ACC112 (cell line): ENCODE measurements around the gene OR6C68.
"Not testable (repeated sequence)": the region's sequence is repeated elsewhere in the genome, so short reads cannot be mapped to it uniquely, and the experiment has no call there.

Experiments
- H2AFZ ChIP-seq: fragments of 200-600 bp; sonication (generic); one replicate; pipeline ENCODE4 v1.6.0; 2017; ENCODE audit warnings: antibody characterized with exemption, low read length; ENCODE audit not compliant: unreplicated experiment
- H3K27ac ChIP-seq: fragments of 200-600 bp; sonication (generic); 2 replicates; pipeline ENCODE4 v1.5.1; 2014; ENCODE audit warnings: low read depth, mild to moderate bottlenecking, antibody characterized with exemption, low read length, moderate library complexity
- H3K27me3 ChIP-seq: fragments of 200-600 bp; sonication (generic); 2 replicates; pipeline ENCODE4 v1.6.1; 2014; ENCODE audit warnings: mild to moderate bottlenecking, antibody characterized with exemption, low read length, moderate library complexity, mixed read lengths; ENCODE audit not compliant: insufficient read depth
- H3K36me3 ChIP-seq: fragments of 200-600 bp; sonication (generic); 2 replicates; pipeline ENCODE4 v1.6.1; 2016; ENCODE audit warnings: mild to moderate bottlenecking, antibody characterized with exemption, low read length, moderate library complexity, mixed read lengths; ENCODE audit not compliant: insufficient read depth
- H3K4me1 ChIP-seq: fragments of 200-600 bp; sonication (generic); one replicate; pipeline ENCODE4 v1.6.1; 2016; ENCODE audit warnings: low read length, mixed read lengths; ENCODE audit not compliant: insufficient read depth, unreplicated experiment, control insufficient read depth
- H3K4me3 ChIP-seq: fragments of 200-600 bp; sonication (generic); 2 replicates; pipeline ENCODE4 v1.5.1; 2014; ENCODE audit warnings: mild to moderate bottlenecking, low read depth, low read length
- H3K79me2 ChIP-seq: fragments of 200-600 bp; sonication (generic); one replicate; pipeline ENCODE4 v1.6.0; 2016; ENCODE audit warnings: low read length; ENCODE audit not compliant: control insufficient read depth, unreplicated experiment, insufficient read depth

The OR6C68 gene

GRCh38 chr12:55492078-55492477 is at the start of gene OR6C68:
OR6C68 (plus strand) TSS chr12:55492378; CDS start chr12:55492378, 0 bp downstream.
- Histone ChIP-seq H3K4me1 (no peaks in the 10 kb centered on the region), H3K27me3 (peaks cover 7% of the 10 kb centered on the region; the same call in 1 of the 2 replicates), H3K79me2 (no peaks in the 10 kb centered on the region), H3K4me3 (no peak within 1 kb of the TSS), H2AFZ (no peak within 1 kb of the TSS), H3K36me3 (no peaks in the 10 kb centered on the region), H3K27ac (no peak within 1 kb of the TSS)

- H3K27me3 ChIP-seq, result peaks cover 8% of the 10 kb centered on the region
- H3K36me3 ChIP-seq, result no peaks in the 10 kb centered on the region
- no peaks in the 10 kb centered on the region for H3K4me1 ChIP-seq
- no peak within 1 kb of the TSS for H2AFZ ChIP-seq
- no peaks in the 10 kb centered on the region for H3K79me2 ChIP-seq
- H3K4me3 ChIP-seq, result no peak within 1 kb of the TSS
- no peak within 1 kb of the TSS for H3K27ac ChIP-seq
Measured at GRCh38 chr12:55443776-55444175, 48.4 kb upstream of the OR6C68 start, which contains the start of gene OR6C2. OR6C2 (plus strand) TSS chr12:55444076; CDS start chr12:55452214, 8,138 bp downstream.

GRCh38 chr12:55445357-55445756 is 46.8 kb upstream of the OR6C68 start:
- H3K79me2 ChIP-seq, result no peaks in the 10 kb centered on the region
- H3K36me3 ChIP-seq, result no peaks in the 10 kb centered on the region
- H3K4me1 ChIP-seq, result no peaks in the 10 kb centered on the region
- H2AFZ ChIP-seq, result no peak overlapping the region
- no peak overlapping the region for H3K4me3 ChIP-seq
- peaks cover 10% of the 10 kb centered on the region for H3K27me3 ChIP-seq
- H3K27ac ChIP-seq, result no peak overlapping the region

DNA sequence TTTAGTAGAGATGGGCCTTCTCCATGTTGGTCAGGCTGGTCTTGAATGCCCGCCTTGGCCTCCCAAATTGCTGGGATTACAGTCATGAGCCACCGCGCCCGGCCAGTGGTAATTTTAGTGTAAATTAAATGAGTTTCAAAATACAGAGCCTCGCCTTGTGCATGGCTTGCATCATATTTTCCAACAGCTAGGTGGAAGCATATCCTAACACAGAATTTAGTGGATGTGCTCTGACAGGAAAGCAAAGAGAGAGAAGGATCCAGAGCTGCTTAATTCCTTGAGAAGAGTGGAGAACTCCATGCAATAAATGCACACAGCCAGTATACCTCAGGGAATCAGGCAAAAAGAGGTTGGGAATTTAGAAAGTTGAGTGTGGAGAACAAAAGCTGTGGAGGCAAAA is 45.9 kb upstream of the OR6C68 start:
- Histone ChIP-seq H3K4me1 (no peaks in the 10 kb centered on the region), H3K4me3 (no peak overlapping the region), H3K27ac (no peak overlapping the region), H2AFZ (no peak overlapping the region), H3K36me3 (no peaks in the 10 kb centered on the region), H3K79me2 (no peaks in the 10 kb centered on the region), H3K27me3 (peaks cover 12% of the 10 kb centered on the region)

DNA sequence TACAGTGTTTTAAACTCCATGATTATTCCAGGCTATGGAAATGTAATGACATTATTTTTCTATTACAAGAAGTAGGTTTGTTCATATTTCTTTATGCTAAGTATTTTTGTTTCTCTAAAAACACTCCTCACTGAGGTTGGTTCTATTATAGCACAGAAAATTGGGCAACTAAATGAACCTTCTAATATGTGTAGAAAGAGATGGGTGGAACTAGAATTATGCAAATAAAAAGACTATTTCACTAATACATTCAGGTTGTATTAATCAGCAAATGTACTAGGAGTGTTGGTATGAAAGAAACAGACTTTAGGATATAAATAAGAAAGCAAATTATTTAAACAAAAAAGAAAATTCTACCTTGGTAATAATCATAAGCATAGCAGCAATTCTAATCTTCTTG is 43.4 kb upstream of the OR6C68 start:
- Histone ChIP-seq H3K4me1 (no peaks in the 10 kb centered on the region), H3K27me3 (peaks cover 17% of the 10 kb centered on the region), H3K79me2 (no peaks in the 10 kb centered on the region), H3K36me3 (no peaks in the 10 kb centered on the region), H3K27ac (no peak overlapping the region), H3K4me3 (no peak overlapping the region), H2AFZ (no peak overlapping the region)

- H3K27me3 ChIP-seq, result peaks cover 16% of the 10 kb centered on the region; the same call in 1 of the 2 replicates
- not testable (repeated sequence) for H3K27ac ChIP-seq, H3K4me3 ChIP-seq, H3K79me2 ChIP-seq, H2AFZ ChIP-seq, H3K36me3 ChIP-seq, H3K4me1 ChIP-seq
Measured at GRCh38 chr12:55464926-55465325, 27.3 kb upstream of the OR6C68 start.

DNA sequence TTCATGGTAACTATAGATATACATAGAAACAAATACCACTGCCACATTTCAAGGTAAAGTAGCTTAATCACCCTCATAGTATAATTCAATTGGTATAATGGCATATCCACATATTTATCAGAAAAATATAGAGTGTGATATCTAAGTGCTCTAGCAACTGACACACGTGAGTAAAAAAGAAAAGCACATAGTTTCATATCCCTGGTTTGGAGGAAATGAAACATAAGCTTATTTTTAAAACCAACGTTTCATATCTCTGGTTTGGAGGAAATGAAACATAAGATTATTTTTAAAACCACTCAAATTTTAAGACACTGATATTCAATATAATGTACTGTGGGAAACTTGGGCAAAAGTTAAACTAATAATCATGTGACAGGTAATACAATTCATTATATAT is 24.3 kb upstream of the OR6C68 start:
- no peak overlapping the region for H2AFZ ChIP-seq

DNA sequence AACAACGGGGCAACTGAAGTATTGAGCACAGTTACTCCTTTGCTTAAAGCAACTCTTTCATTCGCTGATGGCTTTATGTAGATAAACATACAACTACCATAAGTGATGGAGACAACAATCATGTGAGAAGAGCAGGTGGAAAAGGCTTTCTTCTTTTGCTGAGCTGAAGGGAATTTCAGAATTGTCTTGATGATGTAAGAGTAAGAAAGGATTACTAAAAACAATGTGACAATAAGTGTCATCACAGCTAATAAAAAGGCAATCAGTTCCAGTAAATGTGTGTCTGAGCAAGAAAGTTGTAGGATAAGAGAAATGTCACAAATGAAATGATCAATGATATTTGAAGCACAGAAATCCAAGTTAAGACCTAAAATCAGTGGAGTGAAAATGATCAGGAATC is 22.9 kb upstream of the OR6C68 start:
- peaks cover 18% of the 10 kb centered on the region; the same call in 1 of the 2 replicates for H3K27me3 ChIP-seq
- H3K4me3 ChIP-seq, result no peak overlapping the region
- no peaks in the 10 kb centered on the region for H3K36me3 ChIP-seq
- H3K4me1 ChIP-seq, result no peaks in the 10 kb centered on the region
- H2AFZ ChIP-seq, result no peak overlapping the region
- no peak overlapping the region for H3K27ac ChIP-seq
- no peaks in the 10 kb centered on the region for H3K79me2 ChIP-seq

More for the DNA sequence above, 24.3 kb upstream of the OR6C68 start:
- H3K79me2 ChIP-seq, result no peaks in the 10 kb centered on the region
- peaks cover 18% of the 10 kb centered on the region; the same call in 1 of the 2 replicates for H3K27me3 ChIP-seq
- H3K4me3 ChIP-seq, result no peak overlapping the region
- no peaks in the 10 kb centered on the region for H3K4me1 ChIP-seq
- H3K27ac ChIP-seq, result no peak overlapping the region
- H3K36me3 ChIP-seq, result no peaks in the 10 kb centered on the region

DNA sequence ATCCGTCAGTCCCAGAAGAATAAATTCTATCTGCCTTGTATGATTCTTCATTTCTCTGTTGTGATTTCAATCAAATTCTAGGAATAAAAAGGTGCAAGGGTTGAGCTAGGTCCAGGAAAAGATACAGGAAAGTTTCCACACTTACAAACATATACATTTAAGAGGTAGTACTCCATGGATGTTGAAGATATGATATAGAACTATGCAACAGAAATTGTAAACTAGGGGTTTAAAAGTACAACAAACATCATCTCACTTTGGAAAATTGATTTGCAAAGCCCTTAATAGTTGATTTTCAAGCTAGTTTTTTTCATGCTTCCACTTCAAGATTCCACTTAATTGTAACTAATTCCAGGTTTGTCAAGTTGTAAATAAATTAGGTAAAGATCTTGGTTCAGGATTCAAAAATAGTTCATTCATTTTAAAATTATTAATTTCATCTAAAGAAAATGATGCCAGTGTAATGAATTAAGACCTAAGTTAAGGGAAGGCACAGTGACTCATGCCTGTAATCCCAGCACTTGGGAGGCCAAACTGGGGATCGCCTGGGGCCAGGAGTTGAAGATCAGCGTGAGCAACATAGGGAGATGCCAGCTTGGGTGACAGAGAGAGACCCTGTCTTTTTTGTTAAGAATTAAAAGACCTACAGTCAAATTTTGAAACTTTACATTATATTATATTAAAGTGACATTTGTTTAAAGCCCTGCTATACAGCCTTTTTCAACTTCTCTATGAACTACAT is 21.9 kb upstream of the OR6C68 start, which contains the start of gene OR6C70:
TSS of gene OR6C70 (minus strand) at position 51 of the 742 bp plus-strand sequence. CDS start at position 51, 0 bp downstream.
- Histone ChIP-seq H3K79me2 (no peaks in the 10 kb centered on the region), H3K4me3 (no peak within 1 kb of the TSS), H3K4me1 (no peaks in the 10 kb centered on the region), H3K36me3 (no peaks in the 10 kb centered on the region), H3K27me3 (peaks cover 18% of the 10 kb centered on the region; the same call in 1 of the 2 replicates), H3K27ac (no peak within 1 kb of the TSS), H2AFZ (no peak within 1 kb of the TSS)

DNA sequence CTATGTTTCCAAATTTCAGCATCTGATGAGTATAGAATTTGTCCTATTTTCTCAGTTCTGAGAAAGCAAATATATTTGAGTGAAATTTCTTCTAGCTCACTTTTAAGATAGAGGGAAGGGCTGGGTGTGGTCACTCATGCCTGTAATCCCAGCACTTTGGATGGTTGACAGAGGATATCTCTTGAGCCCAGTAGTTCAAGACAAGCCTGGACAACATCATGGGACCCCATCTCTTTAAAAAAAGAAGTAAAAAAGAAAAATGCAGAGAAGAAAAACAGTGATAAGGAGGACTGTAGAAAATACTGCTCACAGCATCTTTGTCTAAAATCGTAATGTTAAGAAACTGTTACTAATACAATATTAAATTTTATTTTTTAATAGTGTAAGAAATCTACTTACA is 19.9 kb upstream of the OR6C68 start:
- Histone ChIP-seq H3K79me2 (no peaks in the 10 kb centered on the region), H3K27me3 (peaks cover 15% of the 10 kb centered on the region; the same call in 1 of the 2 replicates), H2AFZ (no peak overlapping the region), H3K4me1 (no peaks in the 10 kb centered on the region), H3K4me3 (no peak overlapping the region), H3K27ac (no peak overlapping the region), H3K36me3 (no peaks in the 10 kb centered on the region)

DNA sequence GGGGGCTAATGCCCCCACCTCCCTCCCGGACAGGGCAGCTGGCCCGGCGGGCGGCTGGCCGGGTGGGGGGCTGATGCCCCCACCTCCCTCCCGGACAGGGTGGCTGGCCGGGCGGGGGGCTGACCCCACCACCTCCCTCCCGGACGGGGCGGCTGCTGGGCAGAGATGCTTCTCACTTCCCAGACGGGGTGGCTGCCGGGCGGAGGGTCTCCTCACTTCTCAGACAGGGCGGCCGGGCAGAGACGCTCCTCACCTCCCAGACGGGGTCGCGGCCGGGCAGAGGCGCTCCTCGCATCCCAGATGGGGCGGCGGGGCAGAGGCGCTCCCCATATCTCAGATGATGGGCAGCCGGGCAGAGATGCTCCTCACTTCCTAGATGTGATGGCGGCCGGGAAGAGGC is 13.0 kb upstream of the OR6C68 start:
- H3K36me3 ChIP-seq, H3K4me3 ChIP-seq, H3K79me2 ChIP-seq, H2AFZ ChIP-seq, H3K4me1 ChIP-seq, H3K27ac ChIP-seq, H3K27me3 ChIP-seq: not testable (repeated sequence)
